HCT116 (cell line): Measurements from ENCODE around the gene FRMD4B. TPM values are rescaled to one million over a fixed set of nuclear protein-coding genes. Genes with fewer than 3 reads are reported as not detected.

Experiments used
- ATAC-seq: fragments of 200-7000 bp; cut with Tn5 transposase; 2 replicates; pipeline ENCODE4 v1.9.1; 2020; ENCODE audit warnings: mild to moderate bottlenecking, moderate library complexity
- BruUV-seq: library from RNA; stranded (reverse); fragments of 400-500 nt; replicated peaks from 2 replicates; lab custom pipeline; 2021; lab: Mats Ljungman, UMichigan
- CTCF ChIA-PET: fragments of 300-600 bp; sonication (Branson Sonifier 250); formaldehyde crosslinking; loops from one replicate; lab custom pipeline; 2021; ENCODE audit warnings: antibody characterized with exemption; lab: Charles Lee
- POLR2A ChIA-PET: fragments of 300-600, 350-600 bp; sonication (Branson Sonifier 250); formaldehyde crosslinking; loops from one replicate; lab custom pipeline; 2021; ENCODE audit warnings: antibody characterized with exemption; lab: Charles Lee
- RAD21 ChIA-PET, 2 experiments: fragments of 300-600 bp; sonication (Branson Sonifier 250); formaldehyde crosslinking; loops; one replicate each; lab custom pipeline; 2023; ENCODE audit warnings: low total read pairs in 2 of 2; ENCODE audit not compliant: uncharacterized antibody in 2 of 2, unreplicated experiment in 2 of 2, low non-redundant PET in 1 of 2; lab: Charles Lee
- DNase-seq: peaks from one replicate; pipeline ENCODE4 v3.0.0-alpha.2; 2010; ENCODE audit warnings: low read depth, low spot score
- H2AFZ ChIP-seq: fragments of 200-600 bp; shearing (Covaris generic), sonication (generic); 2 replicates; pipeline ENCODE4 v1.6.1; 2017; ENCODE audit warnings: low read depth, mixed run types, mixed read lengths, antibody characterized with exemption, low read length; ENCODE audit not compliant: poor library complexity, severe bottlenecking
- H3K27ac ChIP-seq: 2 replicates; pipeline ENCODE4 v1.5.1; 2012; ENCODE audit warnings: low read depth, low read length
- H3K27me3 ChIP-seq: fragments of 200-600 bp; sonication (generic); 2 replicates; pipeline ENCODE4 v1.6.1; 2016; ENCODE audit warnings: mixed run types, low read length, mixed read lengths; ENCODE audit not compliant: insufficient read depth
- H3K36me3 ChIP-seq, 2 experiments: fragments of 200-500 bp in 1 of 2; fragments of 200-600 bp in 1 of 2; sonication (Bioruptor generic) in 1 of 2; sonication (generic) in 1 of 2; 2 replicates each; pipeline versions ENCODE4 v1.5.1 to v1.6.1; 2014 to 2016; ENCODE audit warnings: low read length in 2 of 2, inconsistent platforms in 1 of 2, mixed read lengths in 1 of 2, mixed run types in 1 of 2; ENCODE audit not compliant: insufficient read depth in 2 of 2, control insufficient read depth in 1 of 2
- H3K4me1 ChIP-seq, 2 experiments: fragments of 200-600 bp in 1 of 2; sonication (generic) in 1 of 2; 2 replicates each; pipeline versions ENCODE4 v1.5.1 to v1.6.1; 2012 to 2017; ENCODE audit warnings: low read length in 2 of 2, inconsistent platforms in 1 of 2, mild to moderate bottlenecking in 1 of 2, mixed read lengths in 1 of 2, mixed run types in 1 of 2, moderate library complexity in 1 of 2; ENCODE audit not compliant: insufficient read depth in 2 of 2, control insufficient read depth in 1 of 2
- H3K4me2 ChIP-seq: fragments of 200-600 bp; sonication (generic); 2 replicates; pipeline ENCODE4 v1.6.1; 2017; ENCODE audit warnings: mixed run types, low read length, mixed read lengths
- H3K4me3 ChIP-seq, 2 experiments: fragments of 200-600 bp in 1 of 2; sonication (generic) in 1 of 2; replicated peaks in 1 of 2; 2 replicates each; pipeline ENCODE4 v1.5.1; 2011 to 2016; ENCODE audit warnings: low read length in 2 of 2, control low read depth in 1 of 2, low read depth in 1 of 2, mild to moderate bottlenecking in 1 of 2, mixed read lengths in 1 of 2, mixed run types in 1 of 2
- H3K79me2 ChIP-seq: fragments of 200-600 bp; sonication (generic); 2 replicates; pipeline ENCODE4 v1.6.1; 2017; ENCODE audit warnings: mild to moderate bottlenecking, mixed run types, low read length, moderate library complexity, mixed read lengths; ENCODE audit not compliant: insufficient read depth
- H3K9ac ChIP-seq: fragments of 200-600 bp; sonication (generic); 2 replicates; pipeline ENCODE4 v1.6.1; 2016; ENCODE audit warnings: low read length, mixed read lengths
- H3K9me2 ChIP-seq: fragments of 200-600 bp; sonication (generic), shearing (Covaris generic); 2 replicates; pipeline ENCODE4 v1.6.1; 2017; ENCODE audit warnings: mixed run types, mild to moderate bottlenecking, moderate library complexity; ENCODE audit not compliant: insufficient read depth
- H3K9me3 ChIP-seq, 2 experiments: fragments of 200-500 bp in 1 of 2; fragments of 200-600 bp in 1 of 2; sonication (Bioruptor generic) in 1 of 2; sonication (generic) in 1 of 2; 2 replicates each; pipeline ENCODE4 v1.6.1; 2014 to 2017; ENCODE audit warnings: low read length in 2 of 2, mixed read lengths in 2 of 2, inconsistent platforms in 1 of 2, low read depth in 1 of 2, mild to moderate bottlenecking in 1 of 2, mixed run types in 1 of 2, moderate library complexity in 1 of 2; ENCODE audit not compliant: control insufficient read depth in 1 of 2, insufficient read depth in 1 of 2
- H4K20me1 ChIP-seq: fragments of 200-600 bp; sonication (generic), shearing (Covaris generic); 2 replicates; pipeline ENCODE4 v1.6.1; 2017; ENCODE audit warnings: mixed run types, mild to moderate bottlenecking, moderate library complexity; ENCODE audit not compliant: insufficient read depth
- CBX3 ChIP-seq: IDR thresholded peaks from 2 replicates; pipeline ENCODE4 v1.6.1; 2012; ENCODE audit warnings: low read depth
- CEBPB ChIP-seq: IDR thresholded peaks from 2 replicates; pipeline ENCODE4 v1.6.1; 2012; ENCODE audit warnings: low read depth
- CTCF ChIP-seq, 3 experiments: fragments of 200-600 bp in 1 of 3; sonication (generic) in 1 of 3; IDR thresholded peaks in 2 of 3; conservative IDR thresholded peaks in 1 of 3; 2 replicates each; pipeline ENCODE4 v1.5.1; 2012 to 2017; ENCODE audit warnings: low read depth in 2 of 3, low read length in 2 of 3, antibody characterized with exemption in 1 of 3, borderline replicate concordance in 1 of 3, control low read depth in 1 of 3, mild to moderate bottlenecking in 1 of 3, mixed read lengths in 1 of 3, mixed run types in 1 of 3, moderate library complexity in 1 of 3; ENCODE audit not compliant: insufficient read depth in 1 of 3
- EGR1 ChIP-seq: IDR thresholded peaks from 2 replicates; pipeline ENCODE4 v1.6.1; 2012; ENCODE audit warnings: low read depth
- ELF1 ChIP-seq: IDR thresholded peaks from 2 replicates; pipeline ENCODE4 v1.6.1; 2012; ENCODE audit warnings: low read depth, borderline replicate concordance
- EZH2 ChIP-seq: fragments of 200-600 bp; sonication (generic); IDR thresholded peaks from 2 replicates; pipeline ENCODE4 v1.6.1; 2017; ENCODE audit warnings: antibody characterized with exemption, mixed run types
- FOSL1 ChIP-seq: IDR thresholded peaks from 2 replicates; pipeline ENCODE4 v1.6.1; 2012; ENCODE audit warnings: low read depth
- JUND ChIP-seq: IDR thresholded peaks from 2 replicates; pipeline ENCODE4 v1.6.1; 2012
- POLR2A ChIP-seq: IDR thresholded peaks from 2 replicates; pipeline ENCODE4 v1.7.0; 2011; ENCODE audit warnings: borderline replicate concordance; ENCODE audit not compliant: insufficient read depth, insufficient read length; ENCODE audit errors: extremely low read depth
- POLR2AphosphoS5 ChIP-seq: IDR thresholded peaks from 2 replicates; pipeline ENCODE4 v1.6.1; 2011; ENCODE audit warnings: mild to moderate bottlenecking, low read depth, low read length, moderate library complexity
- RAD21 ChIP-seq: IDR thresholded peaks from 2 replicates; pipeline ENCODE4 v1.6.1; 2012; ENCODE audit warnings: low read depth, mild to moderate bottlenecking
- SIN3A ChIP-seq: IDR thresholded peaks from 2 replicates; pipeline ENCODE4 v1.6.1; 2012; ENCODE audit warnings: low read depth
- SRF ChIP-seq: IDR thresholded peaks from 2 replicates; pipeline ENCODE4 v1.6.1; 2012; ENCODE audit warnings: low read depth
- TCF7L2 ChIP-seq: IDR thresholded peaks from 2 replicates; pipeline ENCODE4 v1.7.0; 2011; ENCODE audit warnings: borderline replicate concordance, inconsistent platforms; ENCODE audit not compliant: insufficient read depth, insufficient read length; ENCODE audit errors: extremely low read depth
- ZBTB33 ChIP-seq: IDR thresholded peaks from 2 replicates; pipeline ENCODE4 v1.6.1; 2011; ENCODE audit warnings: mild to moderate bottlenecking, low read length, moderate library complexity; ENCODE audit not compliant: insufficient replicate concordance; ENCODE audit errors: extremely low read depth
- ZFX ChIP-seq: fragments of 450-650 bp; IDR thresholded peaks from 2 replicates; pipeline ENCODE4 v1.6.1; 2017
- ZNF274 ChIP-seq: fragments of 200-500 bp; sonication (Bioruptor generic); IDR thresholded peaks from 2 replicates; pipeline ENCODE4 v1.6.1; 2014; ENCODE audit warnings: mild to moderate bottlenecking, low read depth, low read length, inconsistent platforms
- intact Hi-C: fragments of 100-400 bp; cut with micrococcal nuclease; formaldehyde crosslinking; loops from 2 replicates; pipeline ENCODE4 v1.10.0; 2022
- total RNA-seq: library from RNA; stranded (reverse); gene quantifications from one replicate; pipeline ENCODE4 v1.2.1, GENCODE V29; 2021; ENCODE audit not compliant: unreplicated experiment
- TF ChIP-seq, protein P1 (sequence below): IDR thresholded peaks from 2 replicates; pipeline ENCODE4 v1.6.1; 2012; ENCODE audit warnings: low read depth

FRMD4B gene
- total RNA-seq, 1 experiment from 2014 or later: 2.0 TPM

GRCh38 chr3:69417541-69418078 is 31.7 kb upstream of the FRMD4B start:
- Histone ChIP-seq H2AFZ (no peak overlapping the region), H3K79me2 (no peaks in the 10 kb centered on the region), H3K9me3 (no peaks in the 10 kb centered on the region), H3K27ac (no peak overlapping the region), H3K27me3 (no peaks in the 10 kb centered on the region), H3K9ac (no peak overlapping the region), H3K36me3 (no peaks in the 10 kb centered on the region), H3K4me3 (no peak overlapping the region), H3K9me2 (no peaks in the 10 kb centered on the region), H4K20me1 (no peaks in the 10 kb centered on the region), H3K4me2 (no peak overlapping the region), H3K4me1 (peaks cover 0 to 4% of the 10 kb centered on the region in 2 experiments; a peak in 1 of 4 replicates)
- no peak for ATAC-seq
- BruUV-seq: no TSS peak
- TF ChIP-seq SRF (no peak), FOSL1 (no peak), JUND (no peak), ZNF274 (no peak), ZBTB33 (no peak), CEBPB (no peak), RAD21 (no peak), EGR1 (no peak), CBX3 (no peak), EZH2 (no peak), SIN3A (no peak), CTCF (IDR thresholded peaks at IDR 0.05 in 2 of 3, conservative IDR thresholded peaks at IDR 0.05 in 1 of 3; ENCODE audit: borderline replicate concordance in 1 of 3, insufficient read depth in 1 of 3, low read depth in 2 of 3, low read length in 2 of 3) (no peak), POLR2AphosphoS5 (no peak), POLR2A (no peak), ZFX (no peak), TCF7L2 (no peak), ELF1 (no peak)
- TF ChIP-seq, protein P1, sequence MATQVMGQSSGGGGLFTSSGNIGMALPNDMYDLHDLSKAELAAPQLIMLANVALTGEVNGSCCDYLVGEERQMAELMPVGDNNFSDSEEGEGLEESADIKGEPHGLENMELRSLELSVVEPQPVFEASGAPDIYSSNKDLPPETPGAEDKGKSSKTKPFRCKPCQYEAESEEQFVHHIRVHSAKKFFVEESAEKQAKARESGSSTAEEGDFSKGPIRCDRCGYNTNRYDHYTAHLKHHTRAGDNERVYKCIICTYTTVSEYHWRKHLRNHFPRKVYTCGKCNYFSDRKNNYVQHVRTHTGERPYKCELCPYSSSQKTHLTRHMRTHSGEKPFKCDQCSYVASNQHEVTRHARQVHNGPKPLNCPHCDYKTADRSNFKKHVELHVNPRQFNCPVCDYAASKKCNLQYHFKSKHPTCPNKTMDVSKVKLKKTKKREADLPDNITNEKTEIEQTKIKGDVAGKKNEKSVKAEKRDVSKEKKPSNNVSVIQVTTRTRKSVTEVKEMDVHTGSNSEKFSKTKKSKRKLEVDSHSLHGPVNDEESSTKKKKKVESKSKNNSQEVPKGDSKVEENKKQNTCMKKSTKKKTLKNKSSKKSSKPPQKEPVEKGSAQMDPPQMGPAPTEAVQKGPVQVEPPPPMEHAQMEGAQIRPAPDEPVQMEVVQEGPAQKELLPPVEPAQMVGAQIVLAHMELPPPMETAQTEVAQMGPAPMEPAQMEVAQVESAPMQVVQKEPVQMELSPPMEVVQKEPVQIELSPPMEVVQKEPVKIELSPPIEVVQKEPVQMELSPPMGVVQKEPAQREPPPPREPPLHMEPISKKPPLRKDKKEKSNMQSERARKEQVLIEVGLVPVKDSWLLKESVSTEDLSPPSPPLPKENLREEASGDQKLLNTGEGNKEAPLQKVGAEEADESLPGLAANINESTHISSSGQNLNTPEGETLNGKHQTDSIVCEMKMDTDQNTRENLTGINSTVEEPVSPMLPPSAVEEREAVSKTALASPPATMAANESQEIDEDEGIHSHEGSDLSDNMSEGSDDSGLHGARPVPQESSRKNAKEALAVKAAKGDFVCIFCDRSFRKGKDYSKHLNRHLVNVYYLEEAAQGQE: no peak
- CTCF ChIA-PET: no interaction called here
- intact Hi-C loops: no loop called here
- POLR2A ChIA-PET: no interaction called here
- RAD21 ChIA-PET: no interaction called here
- no peak for DNase-seq
